H9 (cell line): Measurements from ENCODE around the gene POLA1. TPM values are rescaled to one million over a fixed set of nuclear protein-coding genes. Genes with fewer than 3 reads are reported as not detected.

Experiments used
- DNase-seq: peaks from one replicate; pipeline ENCODE4 v3.0.0-alpha.2; 2017
- H2AFZ ChIP-seq: one replicate; pipeline ENCODE4 v1.6.1; 2013; ENCODE audit warnings: mild to moderate bottlenecking, low read length, control low read depth, moderate library complexity
- H2AK5ac ChIP-seq: 2 replicates; pipeline ENCODE4 v1.6.1; 2013; ENCODE audit warnings: low read length, control low read depth, mixed read lengths; ENCODE audit not compliant: insufficient read length
- H2BK120ac ChIP-seq: one replicate; pipeline ENCODE4 v1.6.1; 2013; ENCODE audit warnings: low read depth, mild to moderate bottlenecking, low read length, control low read depth, inconsistent platforms; ENCODE audit not compliant: poor library complexity, severe bottlenecking
- H2BK12ac ChIP-seq: 2 replicates; pipeline ENCODE4 v1.6.1; 2013; ENCODE audit warnings: low read length, control low read depth, mixed read lengths, low read depth; ENCODE audit not compliant: insufficient read length
- H2BK15ac ChIP-seq: 2 replicates; pipeline ENCODE4 v1.6.1; 2013; ENCODE audit warnings: low read depth, low read length, control low read depth
- H2BK20ac ChIP-seq: one replicate; pipeline ENCODE4 v1.6.1; 2013; ENCODE audit warnings: low read depth, mild to moderate bottlenecking, low read length, control low read depth, inconsistent platforms; ENCODE audit not compliant: poor library complexity, severe bottlenecking
- H2BK5ac ChIP-seq: 2 replicates; pipeline ENCODE4 v1.6.1; 2013; ENCODE audit warnings: low read length, control low read depth, mixed read lengths; ENCODE audit not compliant: insufficient read length
- H3K14ac ChIP-seq: 2 replicates; pipeline ENCODE4 v1.6.1; 2013; ENCODE audit warnings: low read length, control low read depth; ENCODE audit not compliant: insufficient read depth
- H3K18ac ChIP-seq: 2 replicates; pipeline ENCODE4 v1.6.1; 2013; ENCODE audit warnings: low read depth, mild to moderate bottlenecking, mixed read lengths, low read length, control low read depth; ENCODE audit not compliant: insufficient read length
- H3K23ac ChIP-seq: 2 replicates; pipeline ENCODE4 v1.6.1; 2013; ENCODE audit warnings: low read length, control low read depth, mixed read lengths, low read depth; ENCODE audit not compliant: insufficient read length
- H3K23me2 ChIP-seq: 2 replicates; pipeline ENCODE4 v1.6.1; 2013; ENCODE audit warnings: low read depth, mild to moderate bottlenecking, mixed read lengths, low read length, control low read depth; ENCODE audit not compliant: insufficient read length, poor library complexity, severe bottlenecking
- H3K27ac ChIP-seq: 2 replicates; pipeline ENCODE4 v1.5.1; 2013; ENCODE audit warnings: low read length, control low read depth, mixed read lengths, low read depth; ENCODE audit not compliant: insufficient read length
- H3K27me3 ChIP-seq: 2 replicates; pipeline ENCODE4 v1.6.1; 2013; ENCODE audit warnings: low read length, control low read depth, inconsistent platforms; ENCODE audit not compliant: insufficient read depth
- H3K4ac ChIP-seq: 2 replicates; pipeline ENCODE4 v1.6.1; 2013; ENCODE audit warnings: low read depth, mild to moderate bottlenecking, control low read depth, inconsistent platforms, low read length, moderate library complexity
- H3K4me1 ChIP-seq: 2 replicates; pipeline ENCODE4 v1.6.1; 2013; ENCODE audit warnings: low read length, control low read depth, inconsistent platforms; ENCODE audit not compliant: insufficient read depth
- H3K4me2 ChIP-seq: 2 replicates; pipeline ENCODE4 v1.6.1; 2013; ENCODE audit warnings: low read length, control low read depth, mixed read lengths; ENCODE audit not compliant: insufficient read length, insufficient read depth
- H3K56ac ChIP-seq: 2 replicates; pipeline ENCODE4 v1.6.1; 2013; ENCODE audit warnings: low read depth, mild to moderate bottlenecking, mixed read lengths, low read length, control low read depth; ENCODE audit not compliant: insufficient read length
- H3K79me1 ChIP-seq: 2 replicates; pipeline ENCODE4 v1.6.1; 2013; ENCODE audit warnings: low read depth, mild to moderate bottlenecking, moderate library complexity, low read length, control low read depth, inconsistent platforms; ENCODE audit not compliant: insufficient read depth, poor library complexity, severe bottlenecking
- H3K79me2 ChIP-seq: 2 replicates; pipeline ENCODE4 v1.6.1; 2013; ENCODE audit warnings: low read length, control low read depth, inconsistent platforms; ENCODE audit not compliant: insufficient read depth
- H3K9ac ChIP-seq: 2 replicates; pipeline ENCODE4 v1.6.1; 2013; ENCODE audit warnings: low read length, control low read depth, mixed read lengths; ENCODE audit not compliant: insufficient read length; ENCODE audit errors: extremely low read depth
- H3K9me3 ChIP-seq: one replicate; pipeline ENCODE4 v1.6.1; 2013; ENCODE audit warnings: low read depth, low read length, inconsistent platforms; ENCODE audit not compliant: control insufficient read depth
- H3T11ph ChIP-seq: one replicate; pipeline ENCODE4 v1.6.1; 2013; ENCODE audit warnings: mild to moderate bottlenecking, low read length, control low read depth, inconsistent platforms
- H4K20me1 ChIP-seq: one replicate; pipeline ENCODE4 v1.6.1; 2013; ENCODE audit not compliant: control insufficient read depth, insufficient read length, insufficient read depth
- H4K5ac ChIP-seq: 2 replicates; pipeline ENCODE4 v1.6.1; 2013; ENCODE audit warnings: low read depth, mild to moderate bottlenecking, mixed read lengths, low read length, control low read depth; ENCODE audit not compliant: insufficient read length
- H4K8ac ChIP-seq: replicated peaks from 2 replicates; pipeline ENCODE4 v1.6.1; 2013; ENCODE audit warnings: low read length, control low read depth, mixed read lengths, low read depth; ENCODE audit not compliant: insufficient read length
- H4K91ac ChIP-seq: 2 replicates; pipeline ENCODE4 v1.6.1; 2013; ENCODE audit warnings: low read depth, mild to moderate bottlenecking, moderate library complexity, mixed read lengths, low read length, control low read depth; ENCODE audit not compliant: insufficient read length
- H3K27ac Mint-ChIP-seq, 3 experiments: 2 replicates in 2 of 3; 3 replicates in 1 of 3; pipeline ENCODE4 v1.8.0; 2020 to 2021; ENCODE audit warnings: mixed read lengths in 3 of 3, mild to moderate bottlenecking in 1 of 3, moderate library complexity in 1 of 3
- H3K27me3 Mint-ChIP-seq: 2 replicates; pipeline ENCODE4 v1.8.0; 2021; ENCODE audit warnings: low read depth, mild to moderate bottlenecking, moderate library complexity, mixed read lengths
- H3K36me3 Mint-ChIP-seq, 3 experiments: 2 replicates in 2 of 3; 3 replicates in 1 of 3; pipeline ENCODE4 v1.8.0; 2020 to 2021; ENCODE audit warnings: low read depth in 3 of 3, mixed read lengths in 3 of 3; ENCODE audit not compliant: insufficient read depth in 1 of 3
- H3K4me1 Mint-ChIP-seq, 2 experiments: 2 replicates each; pipeline ENCODE4 v1.8.0; 2020; ENCODE audit warnings: mixed read lengths in 2 of 2
- H3K4me3 Mint-ChIP-seq, 2 experiments: 2 replicates in 1 of 2; 3 replicates in 1 of 2; pipeline ENCODE4 v1.8.0; 2020 to 2021; ENCODE audit warnings: mild to moderate bottlenecking in 2 of 2, mixed read lengths in 2 of 2, moderate library complexity in 1 of 2
- H3K9me3 Mint-ChIP-seq, 2 experiments: 2 replicates in 1 of 2; 3 replicates in 1 of 2; pipeline ENCODE4 v1.8.0; 2020; ENCODE audit warnings: mild to moderate bottlenecking in 2 of 2, mixed read lengths in 2 of 2, moderate library complexity in 1 of 2
- CTCF ChIP-seq: fragments of 200-600 bp; sonication (generic); conservative IDR thresholded peaks from 3 replicates; pipeline ENCODE4 v1.8.0; 2021; ENCODE audit warnings: antibody characterized with exemption, mild to moderate bottlenecking
- WGBS: extraction: QIAGEN DNeasy Blood & Tissue Kit; methylation state at CpG from one replicate; pipeline ENCODE4 v1.1.7; 2013; ENCODE audit warnings: missing lambda C conversion rate, low lambda C conversion rate, mixed read lengths; ENCODE audit not compliant: insufficient read length; ENCODE audit errors: extremely low coverage; 5-methylcytosine and 5-hydroxymethylcytosine counted together
- total RNA-seq: library from RNA; stranded (reverse); gene quantifications from 2 replicates; pipeline ENCODE4 v1.2.1, GENCODE V29; 2021

Gene POLA1
- total RNA-seq, 1 experiment from 2014 or later = 60.2 TPM

- Histone ChIP-seq H2AFZ (no peak overlapping the region), H3K23ac (no peak overlapping the region), H2AK5ac (no peak overlapping the region), H3T11ph (no peak overlapping the region), H3K4me1 (no peaks in the 10 kb centered on the region; the same call in 1 of the 2 replicates), H3K27ac (no peak overlapping the region), H3K4ac (no peak overlapping the region), H4K20me1 (no peaks in the 10 kb centered on the region), H4K5ac (no peak overlapping the region), H2BK5ac (no peak overlapping the region), H3K9ac (no peak overlapping the region), H2BK12ac (no peak overlapping the region), H3K14ac (no peak overlapping the region), H3K23me2 (no peaks in the 10 kb centered on the region), H3K79me2 (no peaks in the 10 kb centered on the region), H2BK20ac (no peak overlapping the region), H4K91ac (no peak overlapping the region), H2BK120ac (no peak overlapping the region), H3K27me3 (no peaks in the 10 kb centered on the region; the same call in 1 of the 2 replicates), H3K18ac (no peak overlapping the region), H4K8ac (no peak overlapping the region), H3K56ac (no peak overlapping the region), H3K9me3 (no peaks in the 10 kb centered on the region), H2BK15ac (no peak overlapping the region), H3K4me2 (no peak overlapping the region), H3K79me1 (no peaks in the 10 kb centered on the region)
- DNase-seq = no peak
- H3K4me3 Mint-ChIP-seq = no peak overlapping the region
- peaks cover 22 to 25% of the 10 kb centered on the region in 2 experiments for H3K4me1 Mint-ChIP-seq
- no CpG with 5 or more reads among the region's 1 CpG for WGBS
- peaks cover 4% of the 10 kb centered on the region; the same call in 1 of the 2 replicates for H3K27me3 Mint-ChIP-seq
- H3K36me3 Mint-ChIP-seq = no peaks in the 10 kb centered on the region
- H3K27ac Mint-ChIP-seq = no peak overlapping the region
- no peak for TF ChIP-seq CTCF
- no peaks in the 10 kb centered on the region for H3K9me3 Mint-ChIP-seq
These were observed 34.6 kb upstream of the POLA1 start for GRCh38 chrX:24659106-24659505.
